ENCODE measurements around the gene SURF2. TPM values are rescaled to one million over a fixed set of nuclear protein-coding genes. Genes with fewer than 3 reads are reported as not detected.

Gene SURF2
- polyA plus RNA-seq, 1 of the 3 experiments (the other 2 are of a cell fraction) = 46.8 TPM

- TF ChIP-seq ELF1 (IDR thresholded peaks at IDR 0.05) (peak; percentile 71), MEF2A (IDR thresholded peaks at IDR 0.05; ENCODE audit: borderline replicate concordance, low read depth) (no peak), GATA2 (CRISPR knock-in tag; IDR thresholded peaks at IDR 0.05) (no peak), FOSL2 (IDR thresholded peaks at IDR 0.05; ENCODE audit: borderline replicate concordance, low read depth) (no peak), RXRA (IDR thresholded peaks at IDR 0.05; ENCODE audit: borderline replicate concordance, low read depth) (no peak), JUND (IDR thresholded peaks at IDR 0.05) (no peak), MAX (IDR thresholded peaks at IDR 0.05; ENCODE audit: low read depth) (peak; percentile 96), GABPA (IDR thresholded peaks at IDR 0.05; ENCODE audit: low read depth) (peak; percentile 92), USF1 (IDR thresholded peaks at IDR 0.05; ENCODE audit: borderline replicate concordance, low read depth) (no peak), PBX3 (IDR thresholded peaks at IDR 0.05) (peak; percentile 62), RFX5 (IDR thresholded peaks at IDR 0.05; ENCODE audit: low read length) (no peak), TEAD4 (IDR thresholded peaks at IDR 0.05; ENCODE audit: borderline replicate concordance, insufficient read depth) (no peak)
These were observed 20.2 kb upstream of the SURF2 start, which contains the start of gene SURF6 (continued) for GRCh38 chr9:133335924-133336811.

DNA sequence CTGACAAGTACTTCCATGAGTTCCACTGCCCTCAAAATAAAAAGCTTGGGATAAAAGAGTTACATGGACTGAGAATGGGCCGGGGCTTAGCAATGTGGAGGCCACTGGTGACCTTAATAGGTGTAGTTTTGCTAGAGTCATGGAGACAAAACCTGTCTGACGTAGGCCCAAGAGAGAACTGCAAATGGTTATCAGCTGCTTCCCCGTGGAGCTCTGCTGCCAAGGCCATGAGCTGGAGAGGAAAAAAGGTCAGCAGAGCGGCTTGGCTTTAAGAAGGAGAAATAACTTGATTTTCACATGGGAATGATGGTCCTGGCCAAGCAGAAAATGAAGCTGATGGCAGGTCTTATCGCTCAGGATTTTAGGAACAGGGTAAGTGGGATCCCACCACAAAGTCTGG lies 16.7 kb upstream of the SURF2 start:
- H3K9me2 ChIP-seq = no peaks in the 10 kb centered on the region
- no peak for TF ChIP-seq GATA2 (CRISPR knock-in tag; IDR thresholded peaks at IDR 0.05)
- no peak for TF ChIP-seq GABPA (IDR thresholded peaks at IDR 0.05; ENCODE audit: low read depth)
- TF ChIP-seq SIN3A (IDR thresholded peaks at IDR 0.05; ENCODE audit: borderline replicate concordance, low read depth, low read length) = no peak
- no peak for TF ChIP-seq RAD21 (IDR thresholded peaks at IDR 0.05; ENCODE audit: low read length)
- TF ChIP-seq FOXM1 (IDR thresholded peaks at IDR 0.05; ENCODE audit: low read depth) = no peak
- no peak for TF ChIP-seq MXI1 (IDR thresholded peaks at IDR 0.05; ENCODE audit: low read depth, low read length)
- TF ChIP-seq, protein P1, sequence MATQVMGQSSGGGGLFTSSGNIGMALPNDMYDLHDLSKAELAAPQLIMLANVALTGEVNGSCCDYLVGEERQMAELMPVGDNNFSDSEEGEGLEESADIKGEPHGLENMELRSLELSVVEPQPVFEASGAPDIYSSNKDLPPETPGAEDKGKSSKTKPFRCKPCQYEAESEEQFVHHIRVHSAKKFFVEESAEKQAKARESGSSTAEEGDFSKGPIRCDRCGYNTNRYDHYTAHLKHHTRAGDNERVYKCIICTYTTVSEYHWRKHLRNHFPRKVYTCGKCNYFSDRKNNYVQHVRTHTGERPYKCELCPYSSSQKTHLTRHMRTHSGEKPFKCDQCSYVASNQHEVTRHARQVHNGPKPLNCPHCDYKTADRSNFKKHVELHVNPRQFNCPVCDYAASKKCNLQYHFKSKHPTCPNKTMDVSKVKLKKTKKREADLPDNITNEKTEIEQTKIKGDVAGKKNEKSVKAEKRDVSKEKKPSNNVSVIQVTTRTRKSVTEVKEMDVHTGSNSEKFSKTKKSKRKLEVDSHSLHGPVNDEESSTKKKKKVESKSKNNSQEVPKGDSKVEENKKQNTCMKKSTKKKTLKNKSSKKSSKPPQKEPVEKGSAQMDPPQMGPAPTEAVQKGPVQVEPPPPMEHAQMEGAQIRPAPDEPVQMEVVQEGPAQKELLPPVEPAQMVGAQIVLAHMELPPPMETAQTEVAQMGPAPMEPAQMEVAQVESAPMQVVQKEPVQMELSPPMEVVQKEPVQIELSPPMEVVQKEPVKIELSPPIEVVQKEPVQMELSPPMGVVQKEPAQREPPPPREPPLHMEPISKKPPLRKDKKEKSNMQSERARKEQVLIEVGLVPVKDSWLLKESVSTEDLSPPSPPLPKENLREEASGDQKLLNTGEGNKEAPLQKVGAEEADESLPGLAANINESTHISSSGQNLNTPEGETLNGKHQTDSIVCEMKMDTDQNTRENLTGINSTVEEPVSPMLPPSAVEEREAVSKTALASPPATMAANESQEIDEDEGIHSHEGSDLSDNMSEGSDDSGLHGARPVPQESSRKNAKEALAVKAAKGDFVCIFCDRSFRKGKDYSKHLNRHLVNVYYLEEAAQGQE (IDR thresholded peaks at IDR 0.05; ENCODE audit: low read depth, low read length) = no peak
- no peak for TF ChIP-seq EZH2phosphoT487 (IDR thresholded peaks at IDR 0.05; ENCODE audit: borderline replicate concordance, low read depth)
- TF ChIP-seq ZBTB33 (IDR thresholded peaks at IDR 0.05; ENCODE audit: borderline replicate concordance, low read depth) = no peak
- no peak for TF ChIP-seq TAF1 (IDR thresholded peaks at IDR 0.05; ENCODE audit: borderline replicate concordance, low read depth, low read length)
- TF ChIP-seq PBX3 (IDR thresholded peaks at IDR 0.05) = no peak
- TF ChIP-seq FOXJ3 (CRISPR knock-in tag; IDR thresholded peaks at IDR 0.05) = no peak
- peaks cover 21 to 54% of the 10 kb centered on the region in 2 experiments for H3K36me3 ChIP-seq (replicated peaks in 1 of 2; ENCODE audit: control insufficient read depth in 1 of 2, insufficient read depth in 2 of 2, low read length in 1 of 2)
- no peaks in the 10 kb centered on the region for H3K9me3 ChIP-seq
- no peak overlapping the region for H3K9ac ChIP-seq
- H3K4me1 ChIP-seq (ENCODE audit: control insufficient read depth in 1 of 2, insufficient read depth in 2 of 2, low read depth in 1 of 2, low read length in 1 of 2) = peaks cover 4 to 8% of the 10 kb centered on the region in 2 experiments; a peak in 1 of 4 replicates
- no peaks in the 10 kb centered on the region for H3K27me3 ChIP-seq (ENCODE audit: insufficient read depth)
- no peak overlapping the region for H2AFZ ChIP-seq (ENCODE audit: low read depth)
- peaks cover 6% of the 10 kb centered on the region for H3F3A ChIP-seq (replicated peaks; ENCODE audit: insufficient read depth)
- H3K27ac ChIP-seq (ENCODE audit: low read depth in 2 of 2, low read length in 1 of 2) = no peak overlapping the region
- no peak overlapping the region for H3K4me2 ChIP-seq
- H3K79me2 ChIP-seq (ENCODE audit: insufficient read depth) = peaks cover 13% of the 10 kb centered on the region
- H4K20me1 ChIP-seq (ENCODE audit: insufficient read depth) = 0 out of 2 replicates have a peak, but pooled peaks cover 4% of the 10 kb centered on the region
- DNase-seq = no peak
- H3K4me3 ChIP-seq (ENCODE audit: low read depth in 2 of 2, low read length in 1 of 2) = no peak overlapping the region
- POLR2A ChIA-PET = interaction anchor here (1.2 kb wide), 1 partner anchor 8 kb away, joined by 4 read pairs; the partner anchor contains the start of genes MED22 and RPL7A
- WGBS (ENCODE audit: low lambda C conversion rate) = 98% methylated on average over 5 of the region's 5 CpGs
- CTCF ChIA-PET = interaction anchor here (1.8 to 2.6 kb wide), 2 partner anchors 12 to 153 kb away, joined by 5 to 13 read pairs; no protein-coding TSS in a partner anchor
